Neural progenitor cell (in vitro differentiated cells): ENCODE data around the gene ITGA11. TPM values are rescaled to one million over a fixed set of nuclear protein-coding genes. Genes with fewer than 3 reads are reported as not detected.

ENCODE experiments used
- DNase-seq: peaks from one replicate; pipeline ENCODE4 v3.0.0-alpha.2; 2016; ENCODE audit warnings: low spot score
- H2AFZ ChIP-seq: fragments of 200-600 bp; sonication (generic); replicated peaks from 2 replicates; pipeline ENCODE4 v1.6.1; 2016; ENCODE audit warnings: antibody characterized with exemption
- H3F3A ChIP-seq: fragments of 200-600 bp; sonication (generic); 2 replicates; pipeline ENCODE4 v1.6.1; 2016; ENCODE audit warnings: antibody characterized with exemption, low read depth
- H3K27ac ChIP-seq: fragments of 200-600 bp; sonication (generic); 2 replicates; pipeline ENCODE4 v1.5.1; 2016; ENCODE audit warnings: mild to moderate bottlenecking
- H3K27me3 ChIP-seq: fragments of 200-600 bp; sonication (generic); 2 replicates; pipeline ENCODE4 v1.6.1; 2016; ENCODE audit warnings: mild to moderate bottlenecking, moderate library complexity
- H3K36me3 ChIP-seq: fragments of 200-600 bp; sonication (generic); 2 replicates; pipeline ENCODE4 v1.5.1; 2016
- H3K4me1 ChIP-seq: fragments of 200-600 bp; sonication (generic); 2 replicates; pipeline ENCODE4 v1.6.1; 2016; ENCODE audit warnings: mixed run types
- H3K4me2 ChIP-seq: fragments of 200-600 bp; sonication (generic); 2 replicates; pipeline ENCODE4 v1.6.1; 2016
- H3K4me3 ChIP-seq: fragments of 200-600 bp; sonication (generic); 2 replicates; pipeline ENCODE4 v1.5.1; 2016
- H3K79me2 ChIP-seq: fragments of 200-600 bp; sonication (generic); 2 replicates; pipeline ENCODE4 v1.6.1; 2016; ENCODE audit warnings: low read depth
- H3K9ac ChIP-seq: fragments of 200-600 bp; sonication (generic); 2 replicates; pipeline ENCODE4 v1.6.1; 2016
- H3K9me3 ChIP-seq: fragments of 200-600 bp; sonication (generic); 2 replicates; pipeline ENCODE4 v1.5.1; 2016; ENCODE audit warnings: low read depth
- H4K20me1 ChIP-seq: fragments of 200-600 bp; sonication (generic); 2 replicates; pipeline ENCODE4 v1.6.1; 2016; ENCODE audit warnings: low read depth
- H3K27ac Mint-ChIP-seq: 3 replicates; pipeline ENCODE4 v1.8.0; 2021; ENCODE audit warnings: mixed read lengths
- H3K27me3 Mint-ChIP-seq: 2 replicates; pipeline ENCODE4 v1.8.0; 2022; ENCODE audit warnings: low read depth, mild to moderate bottlenecking, inconsistent platforms, moderate library complexity, mixed read lengths; ENCODE audit not compliant: insufficient read depth
- H3K36me3 Mint-ChIP-seq: 3 replicates; pipeline ENCODE4 v1.8.0; 2021; ENCODE audit warnings: mixed read lengths
- H3K4me1 Mint-ChIP-seq: 3 replicates; pipeline ENCODE4 v1.8.0; 2021; ENCODE audit warnings: mixed read lengths
- H3K4me3 Mint-ChIP-seq: 3 replicates; pipeline ENCODE4 v1.8.0; 2021; ENCODE audit warnings: mild to moderate bottlenecking, moderate library complexity, mixed read lengths
- H3K9me3 Mint-ChIP-seq: 3 replicates; pipeline ENCODE4 v1.8.0; 2020; ENCODE audit warnings: mixed read lengths
- EZH2 ChIP-seq: fragments of 200-600 bp; sonication (generic); IDR thresholded peaks from 2 replicates; pipeline ENCODE4 v1.6.1; 2017; ENCODE audit warnings: antibody characterized with exemption, mild to moderate bottlenecking, moderate library complexity
- EZH2phosphoT487 ChIP-seq: fragments of 200-600 bp; sonication (generic); IDR thresholded peaks from 2 replicates; pipeline ENCODE4 v1.6.1; 2017; ENCODE audit warnings: antibody characterized with exemption
- total RNA-seq: library from RNA; depleted of rRNA; stranded (reverse); fragments of >200 nt; gene quantifications from 2 replicates; pipeline ENCODE4 v1.2.3, GENCODE V29; 2015; ENCODE audit warnings: low replicate concordance
- TF ChIP-seq, protein P1 (sequence below): fragments of 200-600 bp; sonication (generic); IDR thresholded peaks from 2 replicates; pipeline ENCODE4 v1.5.1; 2017; ENCODE audit warnings: antibody characterized with exemption, mild to moderate bottlenecking

Gene ITGA11
- total RNA-seq, 1 donor from 2014 or later, result not detected

- Histone ChIP-seq H3K9me3 (no peaks in the 10 kb centered on the region), H3K79me2 (peaks cover 5% of the 10 kb centered on the region), H3K27ac (no peak overlapping the region), H3K4me2 (no peak overlapping the region), H3K4me1 (no peaks in the 10 kb centered on the region), H3K9ac (no peak overlapping the region), H3K27me3 (no peaks in the 10 kb centered on the region), H2AFZ (no peak overlapping the region), H3F3A (peaks cover 10% of the 10 kb centered on the region), H3K36me3 (peaks cover 8% of the 10 kb centered on the region), H4K20me1 (no peaks in the 10 kb centered on the region), H3K4me3 (no peak overlapping the region)
- H3K4me3 Mint-ChIP-seq, result no peak overlapping the region
- no peak for TF ChIP-seq EZH2
- TF ChIP-seq, protein P1, sequence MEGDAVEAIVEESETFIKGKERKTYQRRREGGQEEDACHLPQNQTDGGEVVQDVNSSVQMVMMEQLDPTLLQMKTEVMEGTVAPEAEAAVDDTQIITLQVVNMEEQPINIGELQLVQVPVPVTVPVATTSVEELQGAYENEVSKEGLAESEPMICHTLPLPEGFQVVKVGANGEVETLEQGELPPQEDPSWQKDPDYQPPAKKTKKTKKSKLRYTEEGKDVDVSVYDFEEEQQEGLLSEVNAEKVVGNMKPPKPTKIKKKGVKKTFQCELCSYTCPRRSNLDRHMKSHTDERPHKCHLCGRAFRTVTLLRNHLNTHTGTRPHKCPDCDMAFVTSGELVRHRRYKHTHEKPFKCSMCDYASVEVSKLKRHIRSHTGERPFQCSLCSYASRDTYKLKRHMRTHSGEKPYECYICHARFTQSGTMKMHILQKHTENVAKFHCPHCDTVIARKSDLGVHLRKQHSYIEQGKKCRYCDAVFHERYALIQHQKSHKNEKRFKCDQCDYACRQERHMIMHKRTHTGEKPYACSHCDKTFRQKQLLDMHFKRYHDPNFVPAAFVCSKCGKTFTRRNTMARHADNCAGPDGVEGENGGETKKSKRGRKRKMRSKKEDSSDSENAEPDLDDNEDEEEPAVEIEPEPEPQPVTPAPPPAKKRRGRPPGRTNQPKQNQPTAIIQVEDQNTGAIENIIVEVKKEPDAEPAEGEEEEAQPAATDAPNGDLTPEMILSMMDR, result no peak
- H3K9me3 Mint-ChIP-seq, result no peaks in the 10 kb centered on the region
- no peak for DNase-seq
- H3K36me3 Mint-ChIP-seq, result peaks cover 6% of the 10 kb centered on the region
- H3K27ac Mint-ChIP-seq, result no peak overlapping the region
- H3K4me1 Mint-ChIP-seq, result peaks cover 7% of the 10 kb centered on the region
- H3K27me3 Mint-ChIP-seq, result peaks cover 2% of the 10 kb centered on the region
Measured at GRCh38 chr15:68298882-68299381, 133.0 kb downstream of the ITGA11 start.

DNA sequence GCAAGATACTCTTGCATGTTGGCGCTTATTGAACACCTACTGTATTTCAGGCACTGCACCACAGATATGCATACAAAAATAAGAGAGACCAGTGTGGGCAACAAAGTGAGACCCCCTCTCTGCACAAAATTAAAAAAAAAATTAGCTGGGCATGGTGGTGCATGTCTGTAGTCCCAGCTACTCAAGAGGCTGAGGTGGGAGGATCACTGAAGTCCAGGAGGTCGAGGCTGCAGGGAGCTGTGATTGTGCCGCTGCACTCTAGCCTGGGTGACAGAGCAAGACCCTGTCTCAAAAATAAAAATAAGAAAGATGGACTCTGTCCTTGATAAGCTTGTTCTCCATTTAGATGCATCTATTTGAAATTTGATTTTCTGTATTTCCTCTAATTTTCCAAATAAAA, 133.6 kb downstream of the ITGA11 start:
- Histone ChIP-seq H4K20me1 (no peaks in the 10 kb centered on the region), H3K9me3 (no peaks in the 10 kb centered on the region), H3F3A (peaks cover 10% of the 10 kb centered on the region), H2AFZ (no peak overlapping the region), H3K4me2 (no peak overlapping the region), H3K4me1 (no peaks in the 10 kb centered on the region), H3K27me3 (no peaks in the 10 kb centered on the region), H3K4me3 (no peak overlapping the region), H3K36me3 (peaks cover 8% of the 10 kb centered on the region), H3K79me2 (peaks cover 8% of the 10 kb centered on the region), H3K27ac (no peak overlapping the region), H3K9ac (no peak overlapping the region)
- DNase-seq, result no peak
- Mint-ChIP-seq H3K36me3 (peaks cover 6% of the 10 kb centered on the region), H3K9me3 (no peaks in the 10 kb centered on the region), H3K4me3 (no peak overlapping the region), H3K27me3 (peaks cover 2% of the 10 kb centered on the region), H3K27ac (no peak overlapping the region), H3K4me1 (peaks cover 7% of the 10 kb centered on the region)
- TF ChIP-seq EZH2 (no peak), EZH2phosphoT487 (no peak)
- TF ChIP-seq, protein P1, result no peak

- H3K27ac Mint-ChIP-seq, result no peak overlapping the region
- DNase-seq, result no peak
- TF ChIP-seq EZH2phosphoT487, result no peak
- TF ChIP-seq EZH2, result no peak
- TF ChIP-seq, protein P1, result no peak
Measured at GRCh38 chr15:68295014-68295805, 136.8 kb downstream of the ITGA11 start.

More at GRCh38 chr15:68295014-68295805, 136.8 kb downstream of the ITGA11 start:
- Mint-ChIP-seq H3K27me3 (no peaks in the 10 kb centered on the region), H3K9me3 (no peaks in the 10 kb centered on the region), H3K4me1 (peaks cover 7% of the 10 kb centered on the region), H3K36me3 (peaks cover 16% of the 10 kb centered on the region), H3K4me3 (no peak overlapping the region)
- Histone ChIP-seq H3K9me3 (no peaks in the 10 kb centered on the region), H3K4me3 (no peak overlapping the region), H4K20me1 (peaks cover 18% of the 10 kb centered on the region), H3K79me2 (peaks cover 37% of the 10 kb centered on the region), H3K9ac (no peak overlapping the region), H3K36me3 (peaks cover 18% of the 10 kb centered on the region), H2AFZ (no peak overlapping the region), H3K4me1 (no peaks in the 10 kb centered on the region), H3K27ac (no peak overlapping the region), H3K4me2 (no peak overlapping the region), H3F3A (peaks cover 10% of the 10 kb centered on the region), H3K27me3 (no peaks in the 10 kb centered on the region)
